ENCODE data around the gene PRICKLE1. TPM values are rescaled to one million over a fixed set of nuclear protein-coding genes. Genes with fewer than 3 reads are reported as not detected.

Gene PRICKLE1
- total RNA-seq, 6 experiments from 2014 or later: 3.7 to 10.0 (median 8.6) TPM

- Mint-ChIP-seq H3K27me3 (ENCODE audit: insufficient read depth) (peaks cover 6% of the 10 kb centered on the region), H3K27ac (peak overlapping the region; percentile 57), H3K4me3 (peak overlapping the region; percentile 76), H3K4me1 (ENCODE audit: low read depth) (peaks cover 47% of the 10 kb centered on the region), H3K36me3 (ENCODE audit: low read depth) (no peaks in the 10 kb centered on the region; the same call in 1 of the 2 replicates), H3K9me3 (no peaks in the 10 kb centered on the region)
- TF ChIP-seq, protein P1, sequence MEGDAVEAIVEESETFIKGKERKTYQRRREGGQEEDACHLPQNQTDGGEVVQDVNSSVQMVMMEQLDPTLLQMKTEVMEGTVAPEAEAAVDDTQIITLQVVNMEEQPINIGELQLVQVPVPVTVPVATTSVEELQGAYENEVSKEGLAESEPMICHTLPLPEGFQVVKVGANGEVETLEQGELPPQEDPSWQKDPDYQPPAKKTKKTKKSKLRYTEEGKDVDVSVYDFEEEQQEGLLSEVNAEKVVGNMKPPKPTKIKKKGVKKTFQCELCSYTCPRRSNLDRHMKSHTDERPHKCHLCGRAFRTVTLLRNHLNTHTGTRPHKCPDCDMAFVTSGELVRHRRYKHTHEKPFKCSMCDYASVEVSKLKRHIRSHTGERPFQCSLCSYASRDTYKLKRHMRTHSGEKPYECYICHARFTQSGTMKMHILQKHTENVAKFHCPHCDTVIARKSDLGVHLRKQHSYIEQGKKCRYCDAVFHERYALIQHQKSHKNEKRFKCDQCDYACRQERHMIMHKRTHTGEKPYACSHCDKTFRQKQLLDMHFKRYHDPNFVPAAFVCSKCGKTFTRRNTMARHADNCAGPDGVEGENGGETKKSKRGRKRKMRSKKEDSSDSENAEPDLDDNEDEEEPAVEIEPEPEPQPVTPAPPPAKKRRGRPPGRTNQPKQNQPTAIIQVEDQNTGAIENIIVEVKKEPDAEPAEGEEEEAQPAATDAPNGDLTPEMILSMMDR (IDR thresholded peaks at IDR 0.05): no peak
- DNase-seq: no peak
Measured at GRCh38 chr12:42564996-42565395, 24.6 kb downstream of the PRICKLE1 start.

DNA sequence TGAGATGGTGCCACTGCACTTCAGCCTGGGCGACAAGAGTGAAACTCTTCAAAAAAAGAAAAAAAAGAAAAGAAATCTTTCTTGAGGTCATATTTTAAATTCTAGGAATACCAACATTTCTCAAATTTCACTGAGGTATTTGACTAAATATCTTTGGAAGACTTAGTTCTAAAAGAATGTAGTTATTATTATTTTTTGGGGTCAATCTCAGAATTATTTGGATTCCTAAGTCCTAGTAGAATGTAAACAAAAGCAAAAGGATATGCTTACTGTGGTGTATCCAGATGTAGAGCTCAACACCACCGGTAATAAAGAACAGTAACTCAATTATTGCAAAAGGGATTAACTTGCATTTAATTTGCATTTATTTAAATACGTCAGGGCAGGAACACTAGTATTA, 25.0 kb downstream of the PRICKLE1 start:
- Mint-ChIP-seq H3K27me3 (ENCODE audit: insufficient read depth) (peaks cover 6% of the 10 kb centered on the region), H3K36me3 (ENCODE audit: low read depth) (no peaks in the 10 kb centered on the region; the same call in 1 of the 2 replicates), H3K4me1 (ENCODE audit: low read depth) (peaks cover 47% of the 10 kb centered on the region), H3K27ac (peak overlapping the region; percentile 57; the same call in 1 of the 2 replicates), H3K9me3 (no peaks in the 10 kb centered on the region), H3K4me3 (peak overlapping the region; percentile 76)
- TF ChIP-seq, protein P1 (IDR thresholded peaks at IDR 0.05): no peak
- no peak for DNase-seq

GRCh38 chr12:42560977-42561376, 28.6 kb downstream of the PRICKLE1 start:
- no peak overlapping the region for H3K27ac Mint-ChIP-seq
- TF ChIP-seq, protein P1 (IDR thresholded peaks at IDR 0.05): no peak
- DNase-seq: no peak
- no peaks in the 10 kb centered on the region for H3K9me3 Mint-ChIP-seq
- H3K36me3 Mint-ChIP-seq (ENCODE audit: low read depth): no peaks in the 10 kb centered on the region; the same call in 1 of the 2 replicates
- H3K4me3 Mint-ChIP-seq: no peak overlapping the region
- H3K4me1 Mint-ChIP-seq (ENCODE audit: low read depth): peaks cover 44% of the 10 kb centered on the region
- H3K27me3 Mint-ChIP-seq (ENCODE audit: insufficient read depth): peaks cover 3% of the 10 kb centered on the region

- Mint-ChIP-seq H3K27me3 (ENCODE audit: insufficient read depth) (peaks cover 9% of the 10 kb centered on the region), H3K4me1 (ENCODE audit: low read depth) (peaks cover 22% of the 10 kb centered on the region), H3K27ac (no peak overlapping the region), H3K36me3 (ENCODE audit: low read depth) (no peaks in the 10 kb centered on the region; the same call in 1 of the 2 replicates), H3K4me3 (no peak overlapping the region), H3K9me3 (no peaks in the 10 kb centered on the region)
- TF ChIP-seq, protein P1 (IDR thresholded peaks at IDR 0.05): no peak
- no peak for DNase-seq
Measured at GRCh38 chr12:42557586-42558172, 31.9 kb downstream of the PRICKLE1 start.

GRCh38 chr12:42556917-42557316, 32.6 kb downstream of the PRICKLE1 start:
- Mint-ChIP-seq H3K27ac (no peak overlapping the region), H3K4me3 (no peak overlapping the region), H3K9me3 (no peaks in the 10 kb centered on the region), H3K4me1 (ENCODE audit: low read depth) (peaks cover 14% of the 10 kb centered on the region), H3K36me3 (ENCODE audit: low read depth) (no peaks in the 10 kb centered on the region), H3K27me3 (ENCODE audit: insufficient read depth) (peaks cover 7% of the 10 kb centered on the region)
- no peak for DNase-seq
- TF ChIP-seq, protein P1 (IDR thresholded peaks at IDR 0.05): no peak

Data from HFFc6 (cell line).